K562 (cell line): ENCODE data around the gene EPHB4. TPM values are rescaled to one million over a fixed set of nuclear protein-coding genes. Genes with fewer than 3 reads are reported as not detected.

ENCODE experiments used
- ATAC-seq: fragments of 200-7000 bp; cut with Tn5 transposase; 3 replicates; pipeline ENCODE4 v1.9.1; 2020; ENCODE audit warnings: moderate library complexity
- BruUV-seq: library from RNA; stranded (reverse); fragments of 400-500 nt; replicated peaks from 2 replicates; lab custom pipeline; 2021; lab: Mats Ljungman, UMichigan
- CTCF ChIA-PET: fragments of 300-600 bp; formaldehyde crosslinking; extraction: SDS; loops from one replicate; lab custom pipeline; 2021; ENCODE audit warnings: low intra/inter-chr PET ratio; lab: Yijun Ruan, JAX
- POLR2A ChIA-PET: fragments of 300-600, 350-650 bp; sonication (Branson Sonifier 250); formaldehyde crosslinking; extraction: SDS; loops from one replicate; lab custom pipeline; 2021; ENCODE audit warnings: antibody characterized with exemption, inconsistent platforms; lab: Yijun Ruan, JAX
- DNase-seq, 4 experiments: peaks; one replicate each; pipeline versions ENCODE4 v3.0.0 to v3.0.0-alpha.2; 2011 to 2018; ENCODE audit warnings: low spot score in 3 of 4, mixed read lengths in 3 of 4; ENCODE audit errors: extremely low read depth in 1 of 4
- FAIRE-seq: peaks from 2 replicates; lab custom pipeline; 2011; peaks lifted over from hg19 to GRCh38; lab: Jason Lieb, UNC
- H2AFZ ChIP-seq: 2 replicates; pipeline ENCODE4 v1.6.0; 2011; ENCODE audit warnings: low read depth, low read length, control low read depth, inconsistent platforms
- H3K27ac ChIP-seq: fragments of 200-600 bp; 3 replicates; pipeline ENCODE4 v1.8.0; 2011; ENCODE audit warnings: low read depth, mild to moderate bottlenecking, control low read depth, inconsistent platforms, low read length, moderate library complexity, mixed read lengths; ENCODE audit errors: extremely low read depth
- H3K27me3 ChIP-seq, 2 experiments: fragments of 300-600 bp in 1 of 2; 2 replicates in 1 of 2; 3 replicates in 1 of 2; pipeline versions ENCODE4 v1.6.0 to v1.8.0; 2011; ENCODE audit warnings: inconsistent platforms in 2 of 2, low read length in 2 of 2, mild to moderate bottlenecking in 1 of 2, mixed read lengths in 1 of 2, moderate library complexity in 1 of 2; ENCODE audit not compliant: control insufficient read depth in 2 of 2, insufficient read depth in 2 of 2
- H3K36me3 ChIP-seq: fragments of 300-600 bp; 3 replicates; pipeline ENCODE4 v1.8.0; 2011; ENCODE audit warnings: mild to moderate bottlenecking, low read length, inconsistent platforms; ENCODE audit not compliant: control insufficient read depth, insufficient read depth
- H3K4me1 ChIP-seq, 2 experiments: fragments of 200-600 bp in 1 of 2; replicated peaks in 1 of 2; 2 replicates in 1 of 2; 3 replicates in 1 of 2; pipeline versions ENCODE4 v1.5.1 to v1.8.0; 2011; ENCODE audit warnings: inconsistent platforms in 2 of 2, low read length in 2 of 2, mild to moderate bottlenecking in 1 of 2, mixed read lengths in 1 of 2, moderate library complexity in 1 of 2; ENCODE audit not compliant: control insufficient read depth in 2 of 2, insufficient read depth in 2 of 2
- H3K4me2 ChIP-seq: 2 replicates; pipeline ENCODE4 v1.6.1; 2011; ENCODE audit warnings: low read length, control low read depth, inconsistent platforms, mixed read lengths; ENCODE audit not compliant: insufficient read depth
- H3K4me3 ChIP-seq: fragments of 200-600 bp; sonication (generic), shearing (Covaris generic); 2 replicates; pipeline ENCODE4 v1.5.1; 2016; ENCODE audit warnings: control low read depth, inconsistent platforms
- H3K79me2 ChIP-seq: fragments of 200-600 bp; 3 replicates; pipeline ENCODE4 v1.8.0; 2011; ENCODE audit warnings: low read length, inconsistent platforms; ENCODE audit not compliant: control insufficient read depth, insufficient read depth
- H3K9ac ChIP-seq, 2 experiments: 2 replicates each; pipeline versions ENCODE4 v1.6.0 to v1.6.1; 2011; ENCODE audit warnings: low read depth in 2 of 2, low read length in 2 of 2, control low read depth in 1 of 2, inconsistent platforms in 1 of 2, mild to moderate bottlenecking in 1 of 2, mixed read lengths in 1 of 2; ENCODE audit not compliant: insufficient read depth in 1 of 2
- H3K9me1 ChIP-seq: one replicate; pipeline ENCODE4 v1.6.0; 2011; ENCODE audit warnings: inconsistent platforms, mild to moderate bottlenecking, low read length, moderate library complexity; ENCODE audit not compliant: control insufficient read depth, insufficient read depth
- H3K9me3 ChIP-seq: replicated peaks from 2 replicates; pipeline ENCODE4 v1.5.1; 2011; ENCODE audit warnings: low read depth, low read length, inconsistent platforms; ENCODE audit not compliant: control insufficient read depth, insufficient read depth
- H4K20me1 ChIP-seq: replicated peaks from 2 replicates; pipeline ENCODE4 v1.6.1; 2011; ENCODE audit warnings: low read length, inconsistent platforms, mixed read lengths; ENCODE audit not compliant: control insufficient read depth, insufficient read depth
- MCM7 ChIP-seq, 2 experiments: fragments of 450-650 bp; IDR thresholded peaks; 2 replicates each; pipeline ENCODE4 v1.6.1; 2016 to 2018
- RBFOX2 ChIP-seq: fragments of 200-400 bp; formaldehyde crosslinking; IDR thresholded peaks from 2 replicates; pipeline ENCODE4 v1.6.1; 2017; ENCODE audit warnings: low read depth, mild to moderate bottlenecking, low read length, moderate library complexity
- SIN3B ChIP-seq: fragments of 450-650 bp; IDR thresholded peaks from 2 replicates; pipeline ENCODE4 v1.6.1; 2017; ENCODE audit warnings: low read depth, mild to moderate bottlenecking, moderate library complexity
- SLC30A9 ChIP-seq: fragments of 250-450 bp; sonication (Bioruptor Pico); IDR thresholded peaks from 2 replicates; pipeline ENCODE4 v1.8.0; 2022; ENCODE audit warnings: mild to moderate bottlenecking, moderate library complexity
- ZNF583 ChIP-seq: fragments of 250-450 bp; sonication (Bioruptor Pico); IDR thresholded peaks from 2 replicates; pipeline ENCODE4 v1.4.0; 2020
- WGBS: fragments of 100-300 bp; shearing (Covaris generic); methylation state at CpG from one replicate; pipeline ENCODE4 v1.1.6; 2016; ENCODE audit warnings: low coverage, mixed read lengths; ENCODE audit not compliant: insufficient coverage; ENCODE audit errors: missing lambda C conversion rate; 5-methylcytosine and 5-hydroxymethylcytosine counted together
- in situ Hi-C: fragments of 300-500 bp; cut with MboI; formaldehyde crosslinking; loops from 4 replicates; pipeline ENCODE4 v1.15.0; 2018; ENCODE audit warnings: inconsistent platforms, mixed read lengths
- intact Hi-C: fragments of 100-400 bp; cut with micrococcal nuclease; formaldehyde crosslinking; loops from 2 replicates; pipeline ENCODE4 v1.14.2; 2022
- polyA plus RNA-seq, 8 experiments: library from polyadenylated mRNA; depleted of rRNA in 4 of 8; stranded (reverse) in 5 of 8; unstranded in 3 of 8; fragments of >200 nt; fragmentation: Nextera tagmentation in 2 of 8; fragmentation: Illumina TruSeq in 1 of 8; extraction: Ambion mirVana in 2 of 8; extraction: Trizol in 1 of 8; gene quantifications; 2 replicates each; pipeline versions ENCODE4 v1.2.1 to v1.2.3, GENCODE V29; 2011 to 2014; ENCODE audit warnings: inconsistent platforms in 1 of 8, missing spikeins in 1 of 8
- total RNA-seq, 7 experiments: library from RNA; depleted of rRNA in 6 of 7; stranded (reverse); fragments of >200 nt in 6 of 7; fragmentation: Illumina TruSeq in 2 of 7; extraction: Trizol in 2 of 7; gene quantifications; 2 replicates each; pipeline versions ENCODE4 v1.2.1 to v1.2.3, GENCODE V29; 2011 to 2021; ENCODE audit warnings: low replicate concordance in 1 of 7
- TF ChIP-seq, protein P1 (sequence below): fragments of 450-650 bp; IDR thresholded peaks from 2 replicates; pipeline ENCODE4 v1.7.0; 2016; ENCODE audit warnings: borderline replicate concordance
- TF ChIP-seq, protein P2 (sequence below): fragments of 450-650 bp; IDR thresholded peaks from 2 replicates; pipeline ENCODE4 v1.6.1; 2016; ENCODE audit warnings: antibody characterized with exemption

Gene EPHB4
- total and polyA plus RNA-seq, 9 of the 15 experiments (the other 6 are each of a cell fraction or from before 2014, with no cell fraction given), result 1.2 to 82.1 (median 37.9) TPM

DNA sequence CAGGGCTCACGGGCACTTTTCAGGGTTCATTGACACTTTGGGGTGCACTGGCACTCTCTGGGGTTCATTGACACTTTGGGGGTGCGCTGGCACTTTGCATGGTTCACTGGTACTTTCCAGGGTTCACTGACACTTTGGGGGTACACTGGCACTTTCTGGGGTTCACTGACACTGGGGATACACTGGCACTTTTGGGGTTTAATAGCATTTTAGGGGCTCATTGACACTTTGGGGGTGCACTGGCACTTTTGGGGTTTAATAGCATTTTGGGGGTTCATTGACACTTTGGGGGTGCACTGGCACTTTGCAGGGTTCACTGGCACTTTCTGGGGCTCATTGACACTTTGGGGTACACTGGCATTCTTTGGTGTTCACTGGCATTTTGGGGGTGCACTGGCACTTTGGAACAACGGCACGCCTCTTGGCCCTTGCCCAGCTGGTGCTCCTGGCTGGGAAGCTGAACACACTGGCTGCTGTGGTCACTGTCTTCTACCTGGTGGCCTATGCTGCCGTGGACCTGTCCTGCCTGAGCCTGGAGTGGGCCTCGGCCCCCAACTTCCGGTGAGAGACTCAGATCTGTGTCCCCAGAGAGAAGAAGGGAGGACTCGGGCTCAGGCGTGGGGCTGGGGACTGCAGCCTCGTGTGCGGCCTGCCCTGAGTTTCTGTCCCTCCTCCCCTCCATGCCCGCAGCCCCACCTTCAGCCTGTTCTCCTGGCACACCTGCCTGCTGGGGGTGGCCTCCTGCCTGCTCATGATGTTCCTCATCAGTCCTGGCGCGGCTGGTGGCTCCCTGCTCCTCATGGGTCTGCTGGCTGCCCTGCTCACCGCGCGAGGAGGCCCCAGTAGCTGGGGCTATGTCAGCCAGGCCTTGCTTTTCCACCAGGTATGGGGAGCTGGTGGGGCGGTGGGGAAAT lies 33.6 kb upstream of the EPHB4 start:
- BruUV-seq, result no TSS peak
- CTCF ChIA-PET, result no interaction called here
- H3K4me1 ChIP-seq, result peaks cover 5 to 33% of the 10 kb centered on the region in 2 experiments; a peak in 3 of 5 replicates
- TF ChIP-seq SIN3B, result no peak
- TF ChIP-seq, protein P1, sequence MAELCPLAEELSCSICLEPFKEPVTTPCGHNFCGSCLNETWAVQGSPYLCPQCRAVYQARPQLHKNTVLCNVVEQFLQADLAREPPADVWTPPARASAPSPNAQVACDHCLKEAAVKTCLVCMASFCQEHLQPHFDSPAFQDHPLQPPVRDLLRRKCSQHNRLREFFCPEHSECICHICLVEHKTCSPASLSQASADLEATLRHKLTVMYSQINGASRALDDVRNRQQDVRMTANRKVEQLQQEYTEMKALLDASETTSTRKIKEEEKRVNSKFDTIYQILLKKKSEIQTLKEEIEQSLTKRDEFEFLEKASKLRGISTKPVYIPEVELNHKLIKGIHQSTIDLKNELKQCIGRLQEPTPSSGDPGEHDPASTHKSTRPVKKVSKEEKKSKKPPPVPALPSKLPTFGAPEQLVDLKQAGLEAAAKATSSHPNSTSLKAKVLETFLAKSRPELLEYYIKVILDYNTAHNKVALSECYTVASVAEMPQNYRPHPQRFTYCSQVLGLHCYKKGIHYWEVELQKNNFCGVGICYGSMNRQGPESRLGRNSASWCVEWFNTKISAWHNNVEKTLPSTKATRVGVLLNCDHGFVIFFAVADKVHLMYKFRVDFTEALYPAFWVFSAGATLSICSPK, result no peak
- TF ChIP-seq MCM7 (IDR thresholded peaks at IDR 0.05), result no peak
- TF ChIP-seq RBFOX2, result 0 out of 2 replicates have a peak, but pooled peaks have one; percentile 6
- no peak for TF ChIP-seq SLC30A9
- no peak for TF ChIP-seq ZNF583 (CRISPR knock-in tag)
- TF ChIP-seq, protein P2, sequence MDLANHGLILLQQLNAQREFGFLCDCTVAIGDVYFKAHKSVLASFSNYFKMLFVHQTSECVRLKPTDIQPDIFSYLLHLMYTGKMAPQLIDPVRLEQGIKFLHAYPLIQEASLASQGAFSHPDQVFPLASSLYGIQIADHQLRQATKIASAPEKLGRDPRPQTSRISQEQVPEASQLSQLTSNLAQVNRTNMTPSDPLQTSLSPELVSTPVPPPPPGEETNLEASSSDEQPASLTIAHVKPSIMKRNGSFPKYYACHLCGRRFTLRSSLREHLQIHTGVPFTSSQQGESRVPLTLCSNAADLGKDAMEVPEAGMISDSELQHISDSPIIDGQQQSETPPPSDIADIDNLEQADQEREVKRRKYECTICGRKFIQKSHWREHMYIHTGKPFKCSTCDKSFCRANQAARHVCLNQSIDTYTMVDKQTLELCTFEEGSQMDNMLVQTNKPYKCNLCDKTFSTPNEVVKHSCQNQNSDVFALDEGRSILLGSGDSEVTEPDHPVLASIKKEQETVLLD, result peak; percentile 18; the same call in 1 of the 2 replicates
- TF ChIP-seq, all 486 proteins: peak for 2
- intact Hi-C loops (no loop called here), in situ Hi-C loops (no loop called here)
- H3K27me3 ChIP-seq, result no peaks in the 10 kb centered on the region; a peak in 1 of 5 replicates
- no peak overlapping the region for H3K4me2 ChIP-seq
- WGBS, result 96% methylated on average over 12 of the region's 18 CpGs
- H3K9me3 ChIP-seq, result no peaks in the 10 kb centered on the region
- H4K20me1 ChIP-seq, result no peaks in the 10 kb centered on the region
- no peak overlapping the region for H2AFZ ChIP-seq
- H3K79me2 ChIP-seq, result no peaks in the 10 kb centered on the region
- no peak overlapping the region for H3K27ac ChIP-seq
- FAIRE-seq (no peak), DNase-seq (no peak), ATAC-seq (no peak)
- POLR2A ChIA-PET, result interaction anchor here (1.1 to 1.4 kb wide), 2 partner anchors 9 to 14 kb away, joined by 3 to 5 read pairs; partner anchors contain the start of genes SLC12A9 and SRRT
- no peak overlapping the region for H3K4me3 ChIP-seq
- H3K9me1 ChIP-seq, result no peaks in the 10 kb centered on the region
- peaks cover 29% of the 10 kb centered on the region; the same call in 2 of the 3 replicates for H3K36me3 ChIP-seq
- H3K9ac ChIP-seq, result peak overlapping the region in 1 of 2 experiments; percentile 82; a peak in 2 of 4 replicates
